ENCODE measurements around the gene ZMYND15.

DNA sequence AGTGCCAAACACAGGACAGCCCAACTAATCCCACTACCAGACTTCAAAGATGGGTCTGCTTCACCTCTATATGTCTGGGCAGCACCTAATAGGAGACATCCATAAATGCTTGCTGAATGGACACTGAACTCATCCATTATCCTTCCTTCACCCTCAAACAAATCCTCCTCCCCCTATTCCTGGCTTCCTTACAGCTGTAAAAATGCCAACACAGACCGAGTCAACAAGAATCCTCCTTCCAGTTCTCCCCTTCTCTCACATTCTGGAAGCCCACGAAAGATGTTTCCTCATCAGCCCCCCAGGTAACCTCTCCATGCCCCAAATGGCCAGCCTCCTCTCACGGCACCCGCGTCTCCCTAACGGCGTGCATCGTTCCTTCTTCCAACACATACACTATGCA, 47.9 kb upstream of the ZMYND15 start:
- no peak for TF ChIP-seq ELK1 (IDR thresholded peaks at IDR 0.05; ENCODE audit: borderline replicate concordance, low read depth, low read length)
- no peak for TF ChIP-seq POLR2A (IDR thresholded peaks at IDR 0.05; ENCODE audit: low read depth, low read length)
- TF ChIP-seq MXI1 (IDR thresholded peaks at IDR 0.05; ENCODE audit: borderline replicate concordance, low read depth, low read length), result no peak
- TF ChIP-seq CTCF (conservative IDR thresholded peaks at IDR 0.05; ENCODE audit: low read depth, low read length), result no peak
- TF ChIP-seq, protein P1, sequence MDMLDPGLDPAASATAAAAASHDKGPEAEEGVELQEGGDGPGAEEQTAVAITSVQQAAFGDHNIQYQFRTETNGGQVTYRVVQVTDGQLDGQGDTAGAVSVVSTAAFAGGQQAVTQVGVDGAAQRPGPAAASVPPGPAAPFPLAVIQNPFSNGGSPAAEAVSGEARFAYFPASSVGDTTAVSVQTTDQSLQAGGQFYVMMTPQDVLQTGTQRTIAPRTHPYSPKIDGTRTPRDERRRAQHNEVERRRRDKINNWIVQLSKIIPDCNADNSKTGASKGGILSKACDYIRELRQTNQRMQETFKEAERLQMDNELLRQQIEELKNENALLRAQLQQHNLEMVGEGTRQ (IDR thresholded peaks at IDR 0.05; ENCODE audit: low read depth, low read length), result no peak
- TF ChIP-seq RCOR1 (IDR thresholded peaks at IDR 0.05; ENCODE audit: insufficient replicate concordance, low read length), result no peak
- no peak for TF ChIP-seq CHD1 (IDR thresholded peaks at IDR 0.05; ENCODE audit: low read depth, low read length)
- no peak for TF ChIP-seq MAFK (IDR thresholded peaks at IDR 0.05; ENCODE audit: low read depth, low read length)
- no peak for TF ChIP-seq MAZ (IDR thresholded peaks at IDR 0.05; ENCODE audit: borderline replicate concordance, low read depth, low read length)
- TF ChIP-seq SMC3 (IDR thresholded peaks at IDR 0.05; ENCODE audit: low read depth, low read length), result no peak
- TF ChIP-seq RAD21 (IDR thresholded peaks at IDR 0.05; ENCODE audit: low read length), result no peak
- no peak for TF ChIP-seq CEBPB (IDR thresholded peaks at IDR 0.05; ENCODE audit: low read depth, low read length)
- no peak for TF ChIP-seq BHLHE40 (IDR thresholded peaks at IDR 0.05; ENCODE audit: low read depth, low read length)
- no peak for TF ChIP-seq FOS (IDR thresholded peaks at IDR 0.05; ENCODE audit: low read depth, low read length)
